KMS-11 (cell line): ENCODE results near the gene TXNRD3.

ENCODE experiments used
- H2AFZ ChIP-seq: fragments of 200-600 bp; sonication (generic); 2 replicates; pipeline ENCODE4 v1.6.1; 2016; ENCODE audit warnings: antibody characterized with exemption, mixed run types, low read depth
- H3K27ac ChIP-seq: fragments of 200-600 bp; sonication (generic); 2 replicates; pipeline ENCODE4 v1.6.1; 2016; ENCODE audit warnings: mild to moderate bottlenecking, mixed run types
- H3K27me3 ChIP-seq: fragments of 200-600 bp; sonication (generic); 2 replicates; pipeline ENCODE4 v1.6.1; 2017; ENCODE audit warnings: mild to moderate bottlenecking, low read depth, mixed run types, moderate library complexity; ENCODE audit not compliant: insufficient read depth
- H3K36me3 ChIP-seq: fragments of 200-600 bp; sonication (generic); 2 replicates; pipeline ENCODE4 v1.6.1; 2017; ENCODE audit warnings: mild to moderate bottlenecking, mixed run types; ENCODE audit not compliant: insufficient read depth
- H3K4me1 ChIP-seq: fragments of 200-600 bp; sonication (generic); 2 replicates; pipeline ENCODE4 v1.6.1; 2016; ENCODE audit warnings: mild to moderate bottlenecking, low read depth, mixed run types; ENCODE audit not compliant: poor library complexity, severe bottlenecking
- H3K4me2 ChIP-seq: fragments of 200-600 bp; sonication (generic); 2 replicates; pipeline ENCODE4 v1.7.0; 2016; ENCODE audit warnings: mild to moderate bottlenecking, mixed run types
- H3K4me3 ChIP-seq: fragments of 200-600 bp; sonication (generic); IDR thresholded peaks from 2 replicates; pipeline ENCODE4 v1.6.1; 2017; ENCODE audit warnings: low read depth, low read length, mixed read lengths; ENCODE audit not compliant: insufficient read depth
- H3K79me2 ChIP-seq: fragments of 200-600 bp; sonication (generic); 2 replicates; pipeline ENCODE4 v1.6.1; 2016; ENCODE audit warnings: low read depth, mixed run types; ENCODE audit not compliant: insufficient read depth
- H3K9ac ChIP-seq: fragments of 200-600 bp; sonication (generic); 2 replicates; pipeline ENCODE4 v1.6.1; 2016; ENCODE audit warnings: mild to moderate bottlenecking, mixed run types
- H4K20me1 ChIP-seq: fragments of 200-600 bp; sonication (generic); 2 replicates; pipeline ENCODE4 v1.6.1; 2016; ENCODE audit warnings: mild to moderate bottlenecking, mixed run types; ENCODE audit not compliant: insufficient read depth
- TF ChIP-seq, protein P1 (sequence below): fragments of 200-600 bp; sonication (generic); conservative IDR thresholded peaks from 2 replicates; pipeline ENCODE4 v1.6.1; 2017; ENCODE audit warnings: low read depth, mild to moderate bottlenecking, antibody characterized with exemption, low read length, moderate library complexity, mixed read lengths

The TXNRD3 gene

DNA sequence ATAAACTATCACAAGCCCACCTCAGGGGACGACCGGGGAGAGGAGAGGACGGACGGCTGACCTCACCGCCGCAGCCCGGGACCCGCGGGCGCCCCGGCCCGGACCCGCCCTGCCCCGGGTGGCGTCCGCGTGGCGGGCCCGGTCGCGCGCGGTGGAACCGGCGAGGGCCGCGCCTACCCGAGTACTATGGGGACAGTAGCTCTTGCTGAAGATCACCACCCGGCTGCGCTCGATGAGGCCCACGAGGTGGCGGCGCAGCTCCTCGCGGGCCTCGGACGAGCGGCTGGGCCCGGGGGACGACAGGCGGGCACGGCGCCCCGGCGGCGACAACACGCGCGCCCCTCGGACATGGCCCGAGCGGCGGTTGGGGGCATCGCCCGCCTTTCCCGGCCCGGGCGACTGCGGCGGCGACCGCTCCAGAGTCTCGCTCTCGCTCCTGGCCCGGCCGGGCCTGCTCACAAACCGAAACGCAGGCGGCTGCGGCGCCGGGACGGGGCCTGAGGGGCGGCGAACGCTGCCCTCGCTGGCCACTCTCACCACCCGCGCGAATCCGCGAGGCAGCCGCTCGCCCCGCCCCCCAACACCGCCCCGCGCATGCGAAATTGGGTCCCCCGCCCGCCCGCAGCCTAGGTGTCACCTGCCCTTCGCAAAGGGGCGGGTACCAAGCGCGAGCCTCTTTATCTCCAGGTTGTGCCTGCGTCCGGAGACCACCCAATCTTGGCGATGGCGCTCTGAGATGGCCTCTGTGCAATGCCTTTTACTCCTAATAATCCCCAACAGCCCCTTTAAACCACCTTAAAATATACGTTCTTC, at the start of gene TXNRD3:
TSS of gene TXNRD3 (minus strand) at position 554 of the 813 bp plus-strand sequence.
- Histone ChIP-seq H2AFZ (peak within 1 kb of the TSS; percentile 91), H3K4me2 (peak within 1 kb of the TSS; percentile 99), H3K4me3 (peak within 1 kb of the TSS; percentile 42), H3K4me1 (peaks cover 13% of the 10 kb centered on the region), H3K79me2 (no peaks in the 10 kb centered on the region), H3K27ac (no peak within 1 kb of the TSS), H3K9ac (peak within 1 kb of the TSS; percentile 76), H3K36me3 (no peaks in the 10 kb centered on the region), H3K27me3 (no peaks in the 10 kb centered on the region), H4K20me1 (no peaks in the 10 kb centered on the region)
- TF ChIP-seq, protein P1, sequence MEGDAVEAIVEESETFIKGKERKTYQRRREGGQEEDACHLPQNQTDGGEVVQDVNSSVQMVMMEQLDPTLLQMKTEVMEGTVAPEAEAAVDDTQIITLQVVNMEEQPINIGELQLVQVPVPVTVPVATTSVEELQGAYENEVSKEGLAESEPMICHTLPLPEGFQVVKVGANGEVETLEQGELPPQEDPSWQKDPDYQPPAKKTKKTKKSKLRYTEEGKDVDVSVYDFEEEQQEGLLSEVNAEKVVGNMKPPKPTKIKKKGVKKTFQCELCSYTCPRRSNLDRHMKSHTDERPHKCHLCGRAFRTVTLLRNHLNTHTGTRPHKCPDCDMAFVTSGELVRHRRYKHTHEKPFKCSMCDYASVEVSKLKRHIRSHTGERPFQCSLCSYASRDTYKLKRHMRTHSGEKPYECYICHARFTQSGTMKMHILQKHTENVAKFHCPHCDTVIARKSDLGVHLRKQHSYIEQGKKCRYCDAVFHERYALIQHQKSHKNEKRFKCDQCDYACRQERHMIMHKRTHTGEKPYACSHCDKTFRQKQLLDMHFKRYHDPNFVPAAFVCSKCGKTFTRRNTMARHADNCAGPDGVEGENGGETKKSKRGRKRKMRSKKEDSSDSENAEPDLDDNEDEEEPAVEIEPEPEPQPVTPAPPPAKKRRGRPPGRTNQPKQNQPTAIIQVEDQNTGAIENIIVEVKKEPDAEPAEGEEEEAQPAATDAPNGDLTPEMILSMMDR, result no peak

DNA sequence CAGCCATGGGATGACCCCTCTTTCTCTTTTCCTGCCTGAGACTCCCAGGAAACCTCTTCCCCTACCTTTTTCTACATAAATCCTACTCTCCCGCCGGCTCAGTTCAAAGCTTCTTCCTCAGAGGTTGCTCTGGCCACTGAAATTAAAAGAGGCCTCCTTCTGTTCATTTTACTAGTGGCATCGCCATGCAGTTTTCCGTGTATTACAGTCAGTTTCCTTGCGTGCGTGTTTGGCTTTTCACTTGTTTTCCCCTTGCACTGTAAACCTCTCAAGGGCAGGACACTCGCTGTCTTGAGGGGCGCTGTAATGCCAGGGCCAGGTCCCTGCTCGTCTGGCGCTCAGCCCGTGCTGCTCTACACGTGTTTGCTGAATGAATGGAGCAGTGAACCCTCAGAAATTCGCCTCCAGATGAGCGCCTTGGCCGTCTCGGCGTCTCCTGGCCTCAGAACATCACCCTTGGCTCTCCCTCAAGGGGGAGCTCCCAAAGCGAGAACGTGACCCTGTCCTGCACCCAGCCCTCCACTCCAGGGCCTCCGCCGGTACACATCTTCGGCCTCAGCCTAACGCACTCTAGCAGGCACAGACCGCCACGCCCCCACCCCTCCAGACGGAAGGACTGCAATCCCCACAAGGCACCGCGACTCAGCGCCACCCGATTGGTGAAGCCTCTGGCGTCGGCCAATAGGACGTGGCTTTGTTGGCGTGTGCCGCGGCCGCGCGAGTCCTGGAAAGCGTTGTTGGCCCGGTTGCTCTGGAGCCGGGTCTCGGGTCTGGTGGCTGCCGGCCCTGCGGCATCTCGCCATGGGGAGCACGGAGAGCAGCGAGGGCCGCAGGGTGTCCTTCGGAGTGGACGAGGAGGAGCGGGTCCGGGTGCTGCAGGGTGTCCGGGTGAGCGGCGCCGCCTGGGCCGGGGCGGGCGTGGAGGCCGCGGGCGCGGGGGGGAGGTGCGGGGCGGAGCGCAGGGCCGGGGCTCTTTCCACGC, 48.9 kb upstream of the TXNRD3 start, which contains the start of gene CHCHD6:
TSS of gene CHCHD6 (plus strand) at position 729 of the 982 bp plus-strand sequence. CDS start at position 802, 73 bp downstream.
- peak within 1 kb of the TSS; percentile 79 for H3K9ac ChIP-seq
- no peaks in the 10 kb centered on the region for H4K20me1 ChIP-seq
- peak within 1 kb of the TSS; percentile 54 for H3K4me2 ChIP-seq
- H3K4me3 ChIP-seq, result peak within 1 kb of the TSS; percentile 81
- H3K79me2 ChIP-seq, result peaks cover 11% of the 10 kb centered on the region; the same call in 1 of the 2 replicates
- TF ChIP-seq, protein P1, result peak; percentile 43
- no peaks in the 10 kb centered on the region for H3K36me3 ChIP-seq
- H3K27me3 ChIP-seq, result no peaks in the 10 kb centered on the region
- H3K4me1 ChIP-seq, result peaks cover 12% of the 10 kb centered on the region
- peak within 1 kb of the TSS; percentile 82 for H2AFZ ChIP-seq
- 0 out of 2 replicates have a peak within 1 kb of the TSS, but pooled peaks have one; percentile 10 for H3K27ac ChIP-seq

DNA sequence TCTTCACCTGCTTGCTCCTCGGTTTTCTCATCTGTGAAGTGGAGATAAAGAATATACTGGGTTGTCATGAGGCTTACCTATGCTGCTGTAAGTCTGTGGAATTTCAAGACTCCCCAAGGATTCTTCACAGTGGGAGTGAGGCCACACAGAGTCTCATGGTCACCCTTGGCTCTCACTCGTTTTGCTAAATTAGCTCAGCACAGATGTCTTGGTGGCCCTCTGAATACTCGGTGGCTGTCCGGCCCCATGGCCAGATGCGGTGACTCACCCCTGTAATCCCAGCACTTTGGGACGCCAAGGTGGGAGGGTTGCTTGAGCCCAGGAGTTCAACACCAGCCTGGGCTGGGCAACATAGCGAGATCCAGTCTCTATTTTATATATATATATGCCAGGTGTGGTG, 44.1 kb upstream of the TXNRD3 start:
- Histone ChIP-seq H2AFZ (no peak overlapping the region), H3K27me3 (no peaks in the 10 kb centered on the region), H3K4me2 (no peak overlapping the region), H3K4me1 (peaks cover 5% of the 10 kb centered on the region), H3K36me3 (no peaks in the 10 kb centered on the region), H3K4me3 (no peak overlapping the region), H3K79me2 (no peaks in the 10 kb centered on the region), H3K27ac (no peak overlapping the region), H4K20me1 (no peaks in the 10 kb centered on the region), H3K9ac (no peak overlapping the region)
- TF ChIP-seq, protein P1, result no peak

DNA sequence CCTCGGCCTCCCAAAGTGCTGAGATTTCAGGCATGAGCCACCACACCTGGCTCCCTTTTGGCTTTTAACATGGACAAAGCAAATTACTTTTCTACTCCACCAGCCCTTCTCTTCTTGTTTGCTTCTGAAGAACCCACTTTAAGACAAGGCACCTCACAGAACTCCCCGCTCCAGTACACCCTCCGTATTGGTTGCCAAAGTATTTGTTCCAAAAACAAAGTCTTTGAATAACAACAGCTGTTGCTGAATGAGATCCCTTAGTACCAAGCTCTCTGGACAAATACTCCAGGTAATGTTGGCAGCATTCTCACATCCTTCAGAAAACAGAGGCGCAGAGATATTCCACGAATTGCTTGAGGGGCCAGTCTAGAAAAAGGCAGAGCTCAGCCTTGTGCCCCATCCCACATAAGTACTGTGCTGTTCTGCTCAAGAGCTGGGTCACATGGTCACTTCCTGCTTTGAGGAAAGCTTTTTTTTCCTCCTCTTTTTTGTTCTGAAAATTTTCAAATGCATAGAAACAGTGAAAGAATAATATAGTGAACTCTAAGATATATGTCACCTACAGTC, 41.9 kb upstream of the TXNRD3 start:
- TF ChIP-seq, protein P1, result no peak
- Histone ChIP-seq H2AFZ (no peak overlapping the region), H3K4me2 (no peak overlapping the region)

More for the DNA sequence above, 41.9 kb upstream of the TXNRD3 start:
- no peaks in the 10 kb centered on the region for H4K20me1 ChIP-seq
- H3K4me1 ChIP-seq, result no peaks in the 10 kb centered on the region
- no peak overlapping the region for H3K9ac ChIP-seq
- H3K36me3 ChIP-seq, result no peaks in the 10 kb centered on the region
- H3K4me3 ChIP-seq, result no peak overlapping the region
- H3K27me3 ChIP-seq, result no peaks in the 10 kb centered on the region
- no peak overlapping the region for H3K27ac ChIP-seq
- no peaks in the 10 kb centered on the region for H3K79me2 ChIP-seq
